Fibroblast of lung (primary cell): ENCODE data around the gene HIPK3. TPM values are rescaled to one million over a fixed set of nuclear protein-coding genes. Genes with fewer than 3 reads are reported as not detected.

ENCODE experiments used
- DNase-seq, 2 donors: peaks; one replicate each; pipeline versions ENCODE4 v3.0.0 to v3.0.0-alpha.2; 2010; ENCODE audit warnings: low read depth in 2 of 2
- H2AFZ ChIP-seq: 2 replicates; pipeline ENCODE4 v1.5.1; 2012; ENCODE audit warnings: low read length, control low read depth, inconsistent platforms
- H3K27ac ChIP-seq: 2 replicates; pipeline ENCODE4 v1.5.1; 2011; ENCODE audit warnings: low read length, control low read depth; ENCODE audit not compliant: insufficient read depth
- H3K27me3 ChIP-seq: 2 replicates; pipeline ENCODE4 v1.5.1; 2011; ENCODE audit warnings: mild to moderate bottlenecking, low read length; ENCODE audit not compliant: control insufficient read depth, insufficient read depth
- H3K36me3 ChIP-seq: 2 replicates; pipeline ENCODE4 v1.5.1; 2011; ENCODE audit warnings: low read length; ENCODE audit not compliant: control insufficient read depth, insufficient read depth
- H3K4me1 ChIP-seq: 2 replicates; pipeline ENCODE4 v1.5.1; 2011; ENCODE audit warnings: low read length; ENCODE audit not compliant: control insufficient read depth, insufficient read depth; ENCODE audit errors: extremely low read depth
- H3K4me2 ChIP-seq: 2 replicates; pipeline ENCODE4 v1.5.1; 2011; ENCODE audit warnings: low read length, control low read depth; ENCODE audit not compliant: insufficient read depth; ENCODE audit errors: extremely low read depth
- H3K4me3 ChIP-seq, 4 experiments: fragments of 200-600 bp in 1 of 4; sonication (generic) in 1 of 4; replicated peaks in 1 of 4; 2 replicates each; pipeline ENCODE4 v1.5.1; 2011 to 2016; ENCODE audit warnings: low read length in 4 of 4, low read depth in 3 of 4, mild to moderate bottlenecking in 3 of 4, control low read depth in 2 of 4, inconsistent platforms in 1 of 4, mixed read lengths in 1 of 4; ENCODE audit not compliant: insufficient read depth in 1 of 4; ENCODE audit errors: control extremely low read depth in 1 of 4
- H3K79me2 ChIP-seq: 2 replicates; pipeline ENCODE4 v1.5.1; 2012; ENCODE audit warnings: mild to moderate bottlenecking, low read length, inconsistent platforms; ENCODE audit not compliant: control insufficient read depth, insufficient read depth
- H3K9ac ChIP-seq: 2 replicates; pipeline ENCODE4 v1.5.1; 2011; ENCODE audit warnings: mild to moderate bottlenecking, low read length, control low read depth; ENCODE audit not compliant: insufficient read depth
- H3K9me3 ChIP-seq: 2 replicates; pipeline ENCODE4 v1.5.1; 2012; ENCODE audit warnings: low read depth, low read length; ENCODE audit not compliant: control insufficient read depth, insufficient read depth
- H4K20me1 ChIP-seq: 2 replicates; pipeline ENCODE4 v1.5.1; 2011; ENCODE audit warnings: low read length; ENCODE audit not compliant: control insufficient read depth, insufficient read depth; ENCODE audit errors: extremely low read depth
- EZH2 ChIP-seq: IDR thresholded peaks from 2 replicates; pipeline ENCODE4 v1.5.1; 2012; ENCODE audit warnings: low read length, control low read depth, mild to moderate bottlenecking; ENCODE audit errors: missing control alignments
- polyA plus RNA-seq, 2 donors: library from polyadenylated mRNA; depleted of rRNA in 1 of 2; stranded (reverse) in 1 of 2; unstranded in 1 of 2; fragments of >200 nt; gene quantifications; 2 replicates each; pipeline ENCODE4 v1.2.1, GENCODE V29; 2011 to 2012; ENCODE audit warnings: missing spikeins in 1 of 2
- total RNA-seq: library from RNA; depleted of rRNA; stranded (reverse); fragments of >200 nt; gene quantifications from 2 replicates; pipeline ENCODE4 v1.2.1, GENCODE V29; 2014
- TF ChIP-seq, protein P1 (sequence below), 2 donors: IDR thresholded peaks in 1 of 2; conservative IDR thresholded peaks in 1 of 2; 1 replicate in 1 of 2; 2 replicates in 1 of 2; pipeline ENCODE4 v1.5.1; 2011 to 2012; ENCODE audit warnings: low read length in 2 of 2, control low read depth in 1 of 2, inconsistent platforms in 1 of 2, low read depth in 1 of 2, mild to moderate bottlenecking in 1 of 2

The HIPK3 gene
- total and polyA plus RNA-seq, 2 donors (not counting 1 experiment from before 2014, with no cell fraction given) = 24.5 to 89.8 TPM

- H3K27ac ChIP-seq = no peak overlapping the region
- peak in 1 of 2 donors; percentile 64 for DNase-seq
- no peaks in the 10 kb centered on the region for H3K79me2 ChIP-seq
Observed at GRCh38 chr11:33383075-33383919, 126.1 kb downstream of the HIPK3 start.

GRCh38 chr11:33383920-33384209, 126.7 kb downstream of the HIPK3 start:
- no peaks in the 10 kb centered on the region for H4K20me1 ChIP-seq
- no peaks in the 10 kb centered on the region for H3K4me1 ChIP-seq
- no peak for DNase-seq
- H3K9me3 ChIP-seq = no peaks in the 10 kb centered on the region
- no peak overlapping the region for H2AFZ ChIP-seq
- H3K79me2 ChIP-seq = no peaks in the 10 kb centered on the region
- no peak overlapping the region for H3K4me2 ChIP-seq
- H3K27me3 ChIP-seq = peaks cover 6% of the 10 kb centered on the region
- no peak overlapping the region for H3K9ac ChIP-seq
- TF ChIP-seq, protein P1, sequence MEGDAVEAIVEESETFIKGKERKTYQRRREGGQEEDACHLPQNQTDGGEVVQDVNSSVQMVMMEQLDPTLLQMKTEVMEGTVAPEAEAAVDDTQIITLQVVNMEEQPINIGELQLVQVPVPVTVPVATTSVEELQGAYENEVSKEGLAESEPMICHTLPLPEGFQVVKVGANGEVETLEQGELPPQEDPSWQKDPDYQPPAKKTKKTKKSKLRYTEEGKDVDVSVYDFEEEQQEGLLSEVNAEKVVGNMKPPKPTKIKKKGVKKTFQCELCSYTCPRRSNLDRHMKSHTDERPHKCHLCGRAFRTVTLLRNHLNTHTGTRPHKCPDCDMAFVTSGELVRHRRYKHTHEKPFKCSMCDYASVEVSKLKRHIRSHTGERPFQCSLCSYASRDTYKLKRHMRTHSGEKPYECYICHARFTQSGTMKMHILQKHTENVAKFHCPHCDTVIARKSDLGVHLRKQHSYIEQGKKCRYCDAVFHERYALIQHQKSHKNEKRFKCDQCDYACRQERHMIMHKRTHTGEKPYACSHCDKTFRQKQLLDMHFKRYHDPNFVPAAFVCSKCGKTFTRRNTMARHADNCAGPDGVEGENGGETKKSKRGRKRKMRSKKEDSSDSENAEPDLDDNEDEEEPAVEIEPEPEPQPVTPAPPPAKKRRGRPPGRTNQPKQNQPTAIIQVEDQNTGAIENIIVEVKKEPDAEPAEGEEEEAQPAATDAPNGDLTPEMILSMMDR (conservative IDR thresholded peaks at IDR 0.05 in 1 of 2, IDR thresholded peaks at IDR 0.05 in 1 of 2; ENCODE audit: low read depth in 1 of 2, low read length in 2 of 2) = no peak
- no peak for TF ChIP-seq EZH2
- no peak overlapping the region for H3K4me3 ChIP-seq
- no peak overlapping the region for H3K27ac ChIP-seq
- no peaks in the 10 kb centered on the region for H3K36me3 ChIP-seq

More at GRCh38 chr11:33383075-33383919, 126.1 kb downstream of the HIPK3 start:
- H3K9me3 ChIP-seq = no peaks in the 10 kb centered on the region
- no peak overlapping the region for H3K4me2 ChIP-seq
- H3K4me3 ChIP-seq = no peak overlapping the region
- peaks cover 10% of the 10 kb centered on the region for H3K27me3 ChIP-seq
- no peaks in the 10 kb centered on the region for H3K4me1 ChIP-seq
- H2AFZ ChIP-seq = no peak overlapping the region
- H3K36me3 ChIP-seq = no peaks in the 10 kb centered on the region
- H4K20me1 ChIP-seq = no peaks in the 10 kb centered on the region
- H3K9ac ChIP-seq = no peak overlapping the region
- no peak for TF ChIP-seq EZH2
- TF ChIP-seq, protein P1 (conservative IDR thresholded peaks at IDR 0.05 in 1 of 2, IDR thresholded peaks at IDR 0.05 in 1 of 2; ENCODE audit: low read depth in 1 of 2, low read length in 2 of 2) = no peak

- Histone ChIP-seq H3K27ac (no peak overlapping the region), H3K4me1 (no peaks in the 10 kb centered on the region), H3K4me2 (no peak overlapping the region), H3K27me3 (peaks cover 5% of the 10 kb centered on the region), H3K9ac (no peak overlapping the region), H3K9me3 (no peaks in the 10 kb centered on the region), H3K36me3 (no peaks in the 10 kb centered on the region), H3K4me3 (no peak overlapping the region), H4K20me1 (no peaks in the 10 kb centered on the region), H2AFZ (no peak overlapping the region), H3K79me2 (no peaks in the 10 kb centered on the region)
- no peak for DNase-seq
- TF ChIP-seq, protein P1 (conservative IDR thresholded peaks at IDR 0.05 in 1 of 2, IDR thresholded peaks at IDR 0.05 in 1 of 2; ENCODE audit: low read depth in 1 of 2, low read length in 2 of 2) = no peak
- no peak for TF ChIP-seq EZH2
Observed at GRCh38 chr11:33384220-33384619, 127.0 kb downstream of the HIPK3 start.
